DMS153 treated with DMSO at 0.1 percent for 48 hours (cell line): ENCODE measurements around the gene IMP3.
"Not testable (repeated sequence)": the region's sequence is repeated elsewhere in the genome, so short reads cannot be mapped to it uniquely, and the experiment has no call there.

Source experiments
- DNase-seq: peaks from one replicate; lab custom pipeline; 2025; ENCODE audit not compliant: unreplicated experiment; lab: John Stamatoyannopoulos, UW

Gene IMP3

DNA sequence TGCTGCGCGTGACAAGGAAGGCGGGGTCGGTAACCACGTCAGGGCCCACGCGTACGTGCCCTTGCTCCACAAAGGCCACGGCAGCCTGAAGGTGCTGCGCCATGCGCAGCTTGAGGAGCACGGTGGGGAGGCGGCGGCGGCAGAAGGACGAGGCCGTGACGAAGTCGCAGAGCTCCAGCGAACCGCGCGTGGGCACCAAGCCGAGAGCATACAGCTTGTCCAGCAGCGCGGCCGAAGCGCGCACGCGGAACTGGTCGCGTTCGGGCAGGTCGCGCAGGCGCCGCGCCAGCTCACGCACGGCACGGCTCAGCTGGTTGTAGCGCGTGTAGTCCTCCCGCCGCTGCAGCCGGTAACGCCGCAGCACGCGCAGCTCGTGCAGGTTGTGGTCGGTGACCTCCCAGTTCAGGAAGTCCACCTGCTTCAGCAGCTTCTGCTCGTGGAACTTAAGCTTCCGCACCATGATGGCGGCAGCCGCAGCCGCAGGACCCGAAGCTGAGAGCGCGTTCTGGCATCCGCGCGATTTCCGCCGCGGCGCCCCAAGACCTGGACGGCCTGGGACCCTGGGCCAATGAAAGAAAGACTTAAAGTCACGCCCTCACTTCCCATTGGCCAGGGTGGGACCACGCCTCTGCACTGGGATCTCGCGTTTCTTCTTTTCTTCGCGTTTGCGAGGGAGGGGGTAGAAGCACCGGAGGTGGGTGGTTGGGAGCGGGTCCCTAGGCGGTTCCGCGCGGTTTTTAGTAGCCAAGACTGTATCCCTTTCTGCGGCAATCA lies at the start of gene IMP3:
Gene IMP3, minus strand, starts transcription at position 516 of the 774 bp plus-strand sequence. Its CDS starts 56 bp downstream, at position 460.
- peak; percentile 60 for DNase-seq

- not testable (repeated sequence) for DNase-seq
Measured at GRCh38 chr15:75689429-75689828, 49.4 kb upstream of the IMP3 start.

DNA sequence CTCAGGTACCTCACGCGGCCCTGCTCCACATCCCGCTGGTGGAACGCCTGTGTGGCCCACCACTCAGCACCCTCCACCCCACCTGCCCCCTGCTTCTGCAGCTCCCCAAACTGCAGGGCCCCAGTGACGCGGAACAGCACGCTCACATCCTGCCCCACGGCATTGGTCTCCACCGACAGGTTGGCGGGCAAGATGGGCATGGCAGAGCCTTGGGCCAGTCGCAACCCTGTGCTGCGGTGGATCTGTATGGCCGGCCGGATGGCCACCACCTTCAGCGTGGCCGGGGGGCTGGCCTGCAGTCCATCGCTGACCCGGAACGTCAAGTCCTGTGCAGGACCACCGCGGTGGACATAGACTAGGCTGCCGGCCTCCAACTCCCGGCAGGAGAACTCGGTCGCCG lies 48.8 kb upstream of the IMP3 start:
- no peak for DNase-seq

DNA sequence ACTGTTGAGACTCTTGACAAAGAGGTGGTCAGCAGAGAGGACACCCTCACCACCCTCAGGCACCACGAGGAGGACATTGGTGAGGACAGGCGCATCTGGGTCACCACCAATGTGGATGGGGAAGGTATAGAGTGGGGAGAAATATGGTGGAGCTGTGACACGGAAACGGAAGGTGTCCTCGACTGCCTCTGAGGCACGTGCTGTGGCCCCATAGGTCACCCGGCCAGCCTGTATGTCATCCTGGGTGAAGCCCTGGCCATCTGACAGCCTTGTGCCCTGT lies 48.2 kb upstream of the IMP3 start:
- no peak for DNase-seq

DNA sequence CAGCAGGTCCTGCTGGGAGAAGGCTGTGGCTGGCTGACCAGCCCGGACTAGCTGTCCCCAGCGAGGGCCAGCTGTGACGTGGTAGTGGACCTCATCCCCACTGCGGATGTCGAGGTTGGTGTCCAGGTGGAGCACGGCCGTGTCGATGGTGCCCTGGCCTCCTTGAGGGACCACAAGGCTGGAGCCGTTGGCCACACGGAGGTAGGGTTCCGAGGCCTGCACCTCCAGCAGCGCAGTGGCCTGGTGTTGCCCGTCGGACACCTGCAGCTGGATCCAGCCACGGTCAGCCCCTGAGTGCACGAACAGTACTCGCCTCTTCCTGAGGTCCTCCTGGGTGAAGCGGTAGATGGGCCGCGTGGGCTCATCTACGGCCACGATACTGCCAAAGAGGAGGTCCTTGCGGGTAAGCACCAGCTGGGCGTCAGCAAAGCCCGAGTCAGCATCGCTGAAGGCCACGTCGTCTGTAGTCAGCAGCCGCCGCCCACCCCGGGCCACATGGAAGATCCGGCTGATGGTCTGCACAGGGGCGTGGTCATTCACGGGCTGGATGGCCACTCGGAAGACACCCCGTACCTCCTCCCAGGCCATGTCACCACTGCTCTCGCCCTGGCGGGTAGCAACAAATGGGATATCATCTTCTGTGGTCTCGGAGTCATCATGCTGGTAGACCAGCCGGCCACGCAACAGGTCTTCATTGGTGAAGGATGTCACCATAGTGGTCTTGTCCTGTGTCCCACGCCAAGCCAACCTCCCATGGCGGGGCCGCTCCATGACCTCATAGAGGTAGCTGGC lies 47.7 kb upstream of the IMP3 start:
- no peak for DNase-seq

- not testable (repeated sequence) for DNase-seq
Measured at GRCh38 chr15:75686212-75686642, 46.2 kb upstream of the IMP3 start.

GRCh38 chr15:75685195-75685594 lies 45.2 kb upstream of the IMP3 start:
- no peak for DNase-seq

DNA sequence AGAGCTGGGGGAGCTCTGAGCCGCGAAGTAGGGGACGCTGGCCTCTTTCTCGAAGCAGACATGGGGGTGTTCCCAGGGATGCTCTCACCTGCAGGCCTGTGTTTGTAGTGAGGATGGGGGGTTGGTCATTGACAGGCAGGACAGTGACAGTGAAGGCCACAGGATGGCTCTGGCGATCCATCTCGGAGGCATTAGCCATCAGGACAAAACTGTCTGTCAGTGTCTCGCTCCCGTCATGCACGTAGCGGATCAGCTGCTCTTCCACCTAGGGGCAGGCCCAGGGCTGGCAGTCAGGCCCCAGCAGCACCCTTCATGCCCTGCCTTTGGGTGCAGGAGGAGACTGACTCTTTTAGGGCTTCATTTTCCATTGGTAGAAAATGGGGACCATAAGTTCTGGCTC lies 44.6 kb upstream of the IMP3 start:
- DNase-seq = no peak

DNA sequence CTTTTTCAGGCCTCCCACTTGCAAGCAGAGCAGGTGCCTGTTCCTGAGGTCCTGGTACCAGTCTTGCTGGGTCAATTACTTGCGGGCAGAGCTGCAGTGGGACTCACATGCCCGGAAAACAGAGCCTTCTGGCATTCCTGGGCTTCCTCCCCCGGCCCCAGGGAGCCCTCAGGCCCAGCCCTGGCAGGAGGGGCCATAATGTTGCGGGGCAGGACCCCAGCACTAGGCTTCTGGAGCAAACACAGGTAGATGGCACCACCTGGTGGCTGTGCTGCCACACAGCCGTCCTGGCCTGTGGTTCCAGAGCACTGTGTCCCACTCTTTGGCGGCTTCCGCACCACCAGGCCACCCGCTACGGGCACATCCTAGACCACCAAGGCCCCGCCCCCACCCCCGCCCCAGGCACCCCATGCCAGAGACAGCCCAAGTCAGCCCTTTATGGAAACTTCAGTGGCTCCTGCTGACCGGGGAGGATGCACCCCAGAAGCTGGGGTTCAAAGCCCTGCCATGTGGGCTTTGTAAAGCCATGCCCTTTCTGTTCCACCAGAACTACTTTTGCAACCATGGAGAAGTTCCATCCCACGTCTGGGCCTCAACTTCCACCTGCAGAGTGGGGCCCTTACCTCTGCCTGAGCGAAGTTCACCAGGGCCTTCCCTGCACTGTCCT lies 43.8 kb upstream of the IMP3 start:
- DNase-seq = not testable (repeated sequence)

GRCh38 chr15:75682181-75683135 lies 42.4 kb upstream of the IMP3 start:
- DNase-seq = no peak

DNA sequence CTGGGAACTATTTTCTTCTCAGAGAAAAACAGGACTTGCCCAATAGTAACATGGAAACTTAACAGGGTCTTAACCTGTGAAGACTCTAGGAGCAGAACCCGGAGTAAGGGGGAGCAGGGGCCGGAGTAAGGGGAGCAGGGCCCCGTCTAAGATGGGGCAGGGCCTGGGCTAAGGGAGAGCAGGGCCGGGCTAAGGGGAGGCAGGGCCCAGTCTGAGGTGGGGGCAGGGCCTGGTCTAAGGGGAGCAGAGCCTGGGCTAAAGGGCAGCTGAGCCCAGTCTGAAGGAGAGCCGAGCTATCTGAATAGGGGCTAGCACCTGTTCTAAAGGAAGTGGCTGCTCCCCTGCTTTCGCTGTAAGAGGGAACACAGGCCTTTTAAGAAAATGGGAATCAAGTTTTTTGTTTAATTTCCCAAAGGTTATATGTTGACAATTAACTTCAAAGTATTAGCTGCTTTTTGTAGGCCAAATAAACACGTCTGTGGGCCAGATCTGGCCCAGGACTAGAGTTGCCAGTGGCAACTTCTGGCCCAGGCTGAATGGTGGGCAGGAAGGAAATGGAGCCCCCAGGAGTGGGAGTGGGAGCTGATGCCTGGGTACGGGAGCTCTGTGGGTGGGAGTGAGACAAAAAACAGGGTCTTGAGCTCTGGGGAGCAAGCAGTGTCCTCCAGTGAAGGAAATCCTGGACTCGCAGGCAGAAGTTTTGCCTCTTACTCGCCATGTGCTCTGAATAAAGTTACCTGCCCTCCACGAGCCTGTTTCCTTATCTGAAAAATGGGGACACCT lies 40.2 kb upstream of the IMP3 start:
- DNase-seq = no peak

GRCh38 chr15:75678324-75678690 lies 38.3 kb upstream of the IMP3 start:
- not testable (repeated sequence) for DNase-seq

GRCh38 chr15:75677465-75678323 lies 37.7 kb upstream of the IMP3 start:
- DNase-seq = no peak

GRCh38 chr15:75676688-75677464 lies 36.9 kb upstream of the IMP3 start:
- DNase-seq = no peak

DNA sequence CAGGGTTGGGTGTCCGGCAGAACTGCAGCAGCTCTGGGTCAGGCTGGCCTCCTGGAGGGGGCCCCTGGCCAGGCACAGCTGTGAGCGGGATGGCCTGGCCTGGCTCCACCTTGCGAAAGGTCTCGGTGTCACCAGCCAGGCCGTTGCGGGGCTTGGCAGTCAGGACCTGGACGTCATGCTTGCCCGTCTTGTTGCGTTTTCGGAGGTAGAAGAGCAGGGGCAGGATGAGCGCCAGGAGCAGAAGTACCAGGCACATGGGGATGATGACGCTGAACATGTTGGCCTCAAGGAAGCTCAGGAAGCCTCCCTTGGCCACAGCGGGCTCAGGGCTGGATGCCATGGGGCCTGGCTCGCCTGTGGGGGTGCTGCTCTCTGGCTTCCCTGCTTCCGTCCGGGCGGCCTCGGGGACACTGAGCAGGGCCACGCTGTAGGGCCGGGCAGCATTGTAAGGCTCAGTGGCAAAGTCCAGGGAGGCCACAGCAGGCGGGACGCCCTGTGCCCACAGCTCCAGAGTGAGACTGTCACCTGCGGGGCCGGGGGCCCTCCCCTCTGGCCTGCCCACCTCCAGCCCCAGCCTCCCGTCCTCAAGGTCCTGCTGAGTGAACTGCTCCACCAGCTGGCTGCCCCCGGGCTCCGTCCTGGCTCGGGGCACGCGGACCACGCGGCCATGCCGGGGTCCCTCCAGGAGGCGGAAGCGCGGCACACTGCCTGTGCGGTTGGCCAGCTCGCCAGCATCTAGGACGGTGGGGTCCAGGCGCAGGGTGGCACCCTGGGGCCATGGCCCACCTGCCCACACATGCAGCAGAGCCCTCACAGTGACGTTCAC lies 35.8 kb upstream of the IMP3 start:
- DNase-seq = no peak

- no peak for DNase-seq
Measured at GRCh38 chr15:75674366-75674765, 34.3 kb upstream of the IMP3 start.

GRCh38 chr15:75673426-75674235 lies 33.6 kb upstream of the IMP3 start:
- DNase-seq = no peak
